Measurements from ENCODE around the gene UROC1.

UROC1 gene

DNA sequence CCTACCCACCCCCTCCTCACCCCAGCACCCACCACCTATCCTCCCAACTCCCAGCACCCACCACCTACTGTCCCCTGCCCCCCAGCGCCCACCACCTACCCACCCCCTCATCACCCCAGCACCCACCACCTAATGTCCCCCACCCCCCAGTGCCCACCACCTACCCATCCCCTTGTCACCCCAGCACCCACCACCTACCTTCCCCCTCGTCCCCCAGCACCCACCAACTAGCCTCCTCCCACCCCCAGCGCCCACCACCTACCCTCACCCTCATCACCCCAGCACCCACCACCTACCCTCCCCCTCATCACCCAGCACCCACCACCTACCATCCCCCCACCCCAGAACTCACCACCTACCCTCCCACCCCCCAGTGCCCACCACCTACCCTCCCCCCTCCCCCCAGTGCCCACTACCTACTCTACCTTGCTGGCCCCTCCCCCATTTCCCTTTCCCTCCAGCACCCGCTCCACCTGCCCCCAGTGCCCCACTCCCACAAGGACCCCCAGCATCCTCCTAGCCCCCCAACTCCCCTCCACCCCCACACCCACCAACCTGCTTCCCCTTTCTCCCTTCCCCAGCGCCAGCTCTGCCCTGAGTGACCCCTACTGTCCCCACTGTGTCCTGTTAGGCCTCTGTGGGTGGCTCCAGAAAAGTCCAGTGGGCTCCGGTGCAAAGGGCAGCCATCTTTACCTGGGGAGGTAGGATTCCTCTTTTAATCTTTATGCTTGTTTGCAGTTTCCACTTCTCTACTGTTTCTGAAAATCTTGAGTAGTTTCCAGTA lies 1.2 kb downstream of the UROC1 start:
- no peak for DNase-seq

DNA sequence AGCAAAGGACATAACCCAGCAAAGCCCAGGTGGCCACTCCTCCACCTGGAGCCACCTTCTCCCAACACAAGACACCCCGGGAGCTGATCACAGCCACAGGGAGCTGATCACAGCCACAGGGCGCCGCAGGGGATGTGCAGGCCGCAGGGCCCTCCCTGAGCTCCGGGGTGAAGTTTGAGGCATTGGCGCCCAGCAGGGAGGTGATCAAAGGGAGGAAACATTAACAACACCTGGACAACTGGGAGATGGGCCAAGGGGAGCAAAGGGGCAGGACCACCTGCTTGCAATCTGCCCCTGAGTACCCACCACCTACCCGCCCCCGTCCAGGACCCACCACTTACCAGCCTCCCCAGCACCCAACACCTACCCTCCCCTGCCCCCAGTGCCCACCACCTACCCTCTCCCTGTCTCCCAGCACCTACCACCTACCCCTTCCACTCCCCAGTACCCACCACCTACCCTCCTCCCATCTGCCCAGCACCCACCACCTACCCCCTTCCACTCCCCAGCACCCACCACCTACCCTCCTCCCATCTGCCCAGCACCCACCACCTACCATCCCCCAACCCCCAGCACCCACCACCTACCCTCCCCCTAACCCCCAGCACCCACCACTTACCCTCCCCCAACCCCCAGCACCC lies 2.4 kb downstream of the UROC1 start:
- no peak for DNase-seq

DNA sequence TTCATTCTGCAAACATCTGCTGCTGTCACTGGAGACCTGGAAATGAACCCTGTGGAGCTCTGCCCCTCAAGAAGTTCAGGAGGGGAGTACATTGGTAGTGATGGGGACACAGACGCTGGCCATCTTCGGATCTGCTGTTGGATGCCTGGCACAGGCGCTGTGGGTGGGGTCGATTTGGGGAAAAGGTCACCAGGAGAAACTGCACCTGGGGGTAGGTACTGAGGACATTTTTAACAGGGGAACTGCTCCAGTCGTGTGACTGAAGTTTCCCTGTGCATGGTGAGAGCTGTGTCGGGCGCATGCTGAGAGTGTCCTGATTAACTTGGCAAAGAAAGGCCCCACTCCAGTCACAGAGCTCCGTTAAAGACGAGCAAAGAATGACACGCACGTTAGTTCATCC lies 3.4 kb downstream of the UROC1 start:
- DNase-seq: no peak

DNA sequence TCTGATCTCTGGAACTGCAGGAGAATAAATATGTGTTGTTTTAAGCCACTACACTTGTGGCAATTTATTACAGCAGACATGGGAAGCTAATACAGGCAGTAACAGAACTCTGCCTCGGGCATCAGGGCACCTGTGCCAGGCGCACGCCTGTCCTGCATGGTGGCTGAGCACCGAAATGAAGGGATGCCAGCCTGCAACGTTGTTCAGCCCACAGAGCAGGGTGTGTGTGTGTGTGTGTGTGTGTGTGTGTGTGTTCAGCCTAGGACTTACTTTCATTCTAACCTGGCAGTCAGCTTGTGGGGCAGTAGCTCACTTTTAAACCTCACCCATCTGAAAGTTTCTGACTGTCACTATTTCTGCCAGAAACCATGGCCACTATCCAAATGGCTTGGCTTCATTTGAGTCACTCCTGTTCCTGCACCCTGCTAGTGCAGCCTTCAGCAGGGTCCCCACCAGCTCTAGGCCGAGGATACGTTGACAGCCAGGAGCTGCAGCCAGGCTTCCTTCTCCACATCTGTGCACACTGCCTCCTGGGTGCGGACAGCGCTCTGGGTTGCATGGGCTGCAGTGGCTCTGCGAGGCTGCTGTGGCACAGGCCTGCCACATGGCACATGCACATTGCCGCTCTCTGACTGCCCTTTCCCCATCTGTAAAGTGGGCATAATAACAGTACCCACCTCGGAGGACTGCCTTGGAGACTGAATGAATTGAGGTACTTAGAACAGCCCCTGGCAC lies 4.5 kb downstream of the UROC1 start:
- no peak for DNase-seq

DNA sequence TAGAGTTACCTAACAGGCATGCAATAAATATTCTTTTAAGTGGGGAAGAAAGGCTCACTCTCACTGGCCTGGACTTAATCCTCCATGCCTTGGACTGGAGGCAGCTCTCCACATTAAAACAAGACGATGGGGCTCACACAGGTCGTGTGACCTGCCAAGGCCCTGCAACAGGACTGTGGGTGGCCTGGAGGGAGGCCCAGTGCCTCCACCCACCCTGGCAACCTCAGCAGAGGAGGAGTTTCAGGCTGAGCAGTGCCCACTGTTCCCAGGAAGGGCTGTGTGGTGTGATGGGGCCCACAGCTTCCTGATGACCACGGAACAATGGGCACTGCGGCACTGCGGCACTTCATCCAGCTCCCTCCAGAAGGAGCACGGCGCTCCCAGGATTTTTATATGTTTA lies 5.5 kb downstream of the UROC1 start:
- DNase-seq: no peak

DNA sequence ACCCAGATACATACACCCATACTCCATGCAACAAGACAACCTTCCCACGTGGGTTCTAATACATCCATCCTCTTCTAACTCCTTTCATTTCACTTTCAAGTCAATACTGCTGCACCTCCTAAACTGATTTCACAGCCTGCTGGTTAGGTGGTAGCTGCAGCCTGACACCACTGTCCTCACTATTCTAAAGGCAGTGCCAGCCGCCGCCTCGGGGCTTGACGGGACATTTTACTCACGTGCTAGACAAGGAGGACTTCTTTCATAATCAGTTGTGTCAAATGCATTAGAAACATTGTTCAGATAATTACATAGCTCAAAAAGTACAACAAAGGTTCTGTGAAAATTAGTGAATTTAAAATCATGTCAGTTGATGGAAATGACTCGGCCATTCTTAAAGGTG lies 6.3 kb downstream of the UROC1 start:
- DNase-seq: no peak

- no peak for DNase-seq
Measured at GRCh38 chr3:126510308-126510910, 7.2 kb downstream of the UROC1 start.

- no peak for DNase-seq
Measured at GRCh38 chr3:126509597-126510307, 7.8 kb downstream of the UROC1 start.

GRCh38 chr3:126508564-126508964 lies 9.0 kb downstream of the UROC1 start:
- DNase-seq: no peak

DNA sequence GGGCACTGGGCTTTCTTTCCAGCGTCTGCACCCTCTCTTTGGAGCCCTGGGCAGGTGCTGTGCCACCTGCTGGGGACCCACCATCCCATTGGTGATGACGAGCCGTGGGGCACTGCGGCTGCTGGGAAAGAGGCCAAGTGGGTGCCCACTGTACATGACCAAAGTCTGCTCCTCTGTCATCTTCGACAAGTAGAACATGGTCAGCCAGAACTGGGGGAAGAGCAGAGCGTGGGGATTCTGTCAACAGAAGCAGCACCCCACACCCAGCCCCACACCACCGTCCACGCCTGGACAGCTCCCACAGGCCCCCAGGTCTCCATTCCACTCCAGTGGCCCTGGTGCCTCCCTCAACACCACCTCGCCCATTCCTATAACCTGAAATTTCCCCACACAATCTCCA lies 9.7 kb downstream of the UROC1 start:
- DNase-seq: no peak

GRCh38 chr3:126503701-126504100 lies 13.9 kb downstream of the UROC1 start:
- no peak for DNase-seq

GRCh38 chr3:126502656-126503055 lies 14.9 kb downstream of the UROC1 start:
- no peak for DNase-seq

GRCh38 chr3:126501736-126502135 lies 15.8 kb downstream of the UROC1 start:
- no peak for DNase-seq

DNA sequence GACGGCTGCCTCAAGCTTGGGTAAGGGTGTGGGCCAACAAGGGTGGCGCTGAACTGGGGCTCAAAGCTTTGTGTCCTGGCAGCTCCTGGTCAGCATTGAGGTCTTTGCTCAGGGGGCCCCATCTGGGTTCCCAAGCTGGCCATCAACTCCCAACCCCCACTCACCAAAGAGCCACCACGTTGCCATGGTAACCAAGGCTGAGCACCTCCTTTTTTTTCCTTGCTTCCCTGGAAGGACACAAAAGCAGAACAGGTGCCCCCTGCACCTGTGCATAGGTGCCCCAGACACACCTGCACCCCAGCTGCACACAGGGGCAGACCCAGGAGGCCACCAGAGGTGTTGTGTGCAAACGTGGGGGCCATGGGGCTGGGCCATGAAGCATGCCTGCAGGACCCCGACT lies 16.5 kb downstream of the UROC1 start:
- no peak for DNase-seq

GRCh38 chr3:126500016-126500415 lies 17.6 kb downstream of the UROC1 start:
- DNase-seq: no peak

DNA sequence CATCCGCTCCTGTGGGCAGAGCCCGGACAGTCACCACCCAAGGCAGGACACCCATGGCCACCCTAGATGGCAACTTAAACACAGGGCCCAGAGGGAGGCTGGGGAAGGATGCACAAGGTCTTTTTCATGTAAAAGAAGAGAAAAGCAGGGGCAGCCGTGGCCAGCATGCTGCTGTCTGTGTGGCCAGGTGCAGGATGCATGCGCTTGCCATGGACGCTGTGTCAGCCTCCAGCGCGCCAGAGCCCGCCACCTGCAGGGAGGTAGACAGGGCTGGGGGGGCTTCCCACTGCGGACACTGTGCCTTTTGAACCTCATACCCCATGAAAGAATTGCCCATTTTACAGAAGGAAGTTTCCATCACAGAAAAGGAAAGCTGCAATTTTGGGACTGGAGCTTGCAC lies 18.2 kb downstream of the UROC1 start:
- DNase-seq: no peak

GRCh38 chr3:126498929-126499328 lies 18.6 kb downstream of the UROC1 start:
- DNase-seq: no peak

- no peak for DNase-seq
Measured at GRCh38 chr3:126498461-126498860, 19.1 kb downstream of the UROC1 start.

DNA sequence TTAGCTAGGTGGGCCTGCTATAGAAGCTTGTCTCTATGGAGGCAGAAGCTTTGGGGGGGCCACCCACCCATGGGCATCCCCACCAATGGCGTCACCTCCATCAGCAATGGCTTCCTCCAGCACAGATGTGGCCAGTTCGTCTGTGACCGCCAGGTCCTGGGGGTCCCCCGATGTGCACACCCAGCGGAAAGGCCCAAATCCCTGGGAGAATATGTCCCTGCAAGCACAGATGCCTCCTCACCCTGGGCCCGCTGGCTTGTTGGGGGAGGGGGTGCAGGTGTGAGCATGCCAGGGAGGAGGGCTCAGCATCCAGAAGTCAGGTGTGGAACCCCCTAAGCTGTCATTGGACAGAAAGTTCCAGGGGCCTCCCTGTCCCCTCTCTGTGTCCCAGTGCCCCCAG lies 19.6 kb downstream of the UROC1 start:
- no peak for DNase-seq

GRCh38 chr3:126496894-126497850 lies 20.4 kb downstream of the UROC1 start:
- no peak for DNase-seq

DNA sequence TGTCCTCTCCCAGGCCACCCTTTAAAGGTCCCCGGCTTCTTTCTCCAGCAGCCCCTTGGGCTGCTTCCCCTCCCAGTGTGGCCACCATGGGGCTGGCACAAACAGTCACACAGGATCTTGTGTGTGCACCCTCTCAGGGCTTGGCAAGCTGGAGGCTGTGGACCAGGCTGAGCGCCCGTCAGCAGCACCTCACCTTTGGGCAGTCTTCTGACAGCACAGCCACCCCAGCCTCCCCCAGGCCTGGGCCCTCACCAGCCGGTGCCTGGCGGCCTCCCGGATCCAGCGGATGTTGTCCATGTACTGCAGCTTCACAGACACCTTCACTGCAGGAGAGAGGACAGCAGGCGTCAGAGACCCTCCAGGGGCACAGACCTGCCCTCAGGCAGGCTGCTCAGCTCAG lies 21.8 kb downstream of the UROC1 start:
- no peak for DNase-seq

- DNase-seq: no peak
Measured at GRCh38 chr3:126494970-126495230, 22.7 kb downstream of the UROC1 start.
